Heart left ventricle (tissue), 16 donors: ENCODE measurements around the gene PHF21A. TPM values are rescaled to one million over a fixed set of nuclear protein-coding genes. Genes with fewer than 3 reads are reported as not detected.

ENCODE experiments used
- ATAC-seq, 4 donors: fragments of 200-7000 bp; cut with Tn5 transposase; one replicate each; pipeline ENCODE4 v1.9.1; 2020 to 2022; ENCODE audit warnings: moderate library complexity in 4 of 4, mild to moderate bottlenecking in 3 of 4, moderate number of reproducible peaks in 1 of 4
- DNase-seq, 5 donors: peaks; one replicate each; pipeline ENCODE4 v3.0.0-alpha.2; 2020
- H3K27ac ChIP-seq, 12 donors: fragments of 200-600 bp; sonication (generic) in 4 of 12; one replicate each; pipeline versions ENCODE4 v1.5.0 to v1.8.0; 2016 to 2022; ENCODE audit warnings: mild to moderate bottlenecking in 2 of 12
- H3K27me3 ChIP-seq, 9 donors: fragments of 200-600 bp; sonication (generic) in 2 of 9; one replicate each; pipeline versions ENCODE4 v1.5.1 to v1.8.0; 2016 to 2022; ENCODE audit warnings: mild to moderate bottlenecking in 3 of 9
- H3K36me3 ChIP-seq, 9 donors: fragments of 200-600 bp; sonication (generic) in 2 of 9; one replicate each; pipeline versions ENCODE4 v1.5.0 to v1.8.0; 2018 to 2022; ENCODE audit warnings: mild to moderate bottlenecking in 2 of 9
- H3K4me1 ChIP-seq, 12 donors: fragments of 200-600 bp; sonication (generic) in 4 of 12; one replicate each; pipeline versions ENCODE4 v1.5.0 to v1.8.0; 2016 to 2022; ENCODE audit warnings: mild to moderate bottlenecking in 3 of 12
- H3K4me3 ChIP-seq, 12 donors: fragments of 200-600 bp; sonication (generic) in 4 of 12; one replicate each; pipeline versions ENCODE4 v1.5.0 to v1.8.0; 2017 to 2022; ENCODE audit warnings: mild to moderate bottlenecking in 9 of 12, moderate library complexity in 4 of 12
- H3K9me3 ChIP-seq, 12 donors: fragments of 200-600 bp; sonication (generic) in 4 of 12; one replicate each; pipeline versions ENCODE4 v1.5.0 to v1.8.0; 2016 to 2022; ENCODE audit warnings: mild to moderate bottlenecking in 1 of 12
- CTCF ChIP-seq, 12 donors: fragments of 200-600 bp; sonication (generic) in 4 of 12; IDR thresholded peaks; one replicate each; pipeline versions ENCODE4 v1.5.0 to v1.8.0; 2018 to 2022; ENCODE audit warnings: antibody characterized with exemption in 12 of 12, mild to moderate bottlenecking in 5 of 12
- POLR2A ChIP-seq, 2 donors: fragments of 450-650 bp; IDR thresholded peaks; one replicate each; pipeline ENCODE4 v1.6.1; 2017; ENCODE audit warnings: antibody characterized with exemption in 2 of 2, mild to moderate bottlenecking in 2 of 2, moderate library complexity in 2 of 2
- WGBS, 4 donors: extraction: QIAGEN DNeasy Blood & Tissue Kit in 2 of 4; methylation state at CpG; one replicate each; pipeline versions ENCODE4 v1.1.5 to v1.1.7; 2013 to 2018; 5-methylcytosine and 5-hydroxymethylcytosine counted together
- intact Hi-C, 10 donors: fragments of 100-400 bp; cut with DNase I; formaldehyde crosslinking; loops; one replicate each; pipeline versions ENCODE4 v1.11.1 to v1.14.2; 2022
- polyA plus RNA-seq, 2 donors: library from polyadenylated mRNA; stranded (reverse); fragments of 200-250 nt; gene quantifications; one replicate each; pipeline ENCODE4 v1.2.3, GENCODE V29; 2013
- total RNA-seq, 9 donors: library from RNA; depleted of rRNA in 2 of 9; stranded (reverse); fragments of >200 nt in 2 of 9; fragmentation: NEBNext Ultra II Directional in 3 of 9; extraction: Animal tissue kit (Norgen Biotek cat#: 25700) in 3 of 9; gene quantifications; one replicate each; pipeline versions ENCODE4 v1.1.0 to v1.2.4, GENCODE V29; 2016 to 2023
- donor health status: ischemic (EF 13 %, LVEDD 7.1; RV severe dilation, severe dysfunction).
- donor health status: healthy with polysubstance abuse.
- donor health status: DM: no; HTN: yes; CAD: no.
- donor health status: DM: no; HTN: no; CAD: no.
- donor health status: ischemic (EF 25% LVEDD 6.9; RV normal size, moderate dysfunction).
- donor health status: ischemic (EF 25% LVEDD 5.7; RV mildly dilated, moderate dysfunction).
- donor health status: healthy.
- donor health status: DM: yes; HTN: yes; CAD: no.
- donor health status: ischemic (EF 35%, LVEDD 5.7; RV mildly dilated, moderate dysfunction).
- donor health status: nonischemic (EF 11% LVEDD 7.7; RV severe dilation, severe dysfunction).
- donor health status: DM: yes; HTN: yes; CAD: no.
- donor health status: PGD.
- donor health status: ischemic (EF 29% LVEDD 5.4; RV normal size, mild dysfunction).
- donor health status: nonischemic (EF 23%, LVEDD 6.1; RV moderate dilation, normal function).

PHF21A gene
- total and polyA plus RNA-seq, 11 donors: 16.5 to 45.9 (median 36.1) TPM

- peaks cover 0 to 5% (median 0%) of the 10 kb centered on the region in 9 donors for H3K36me3 ChIP-seq
- ATAC-seq (no peak), DNase-seq (no peak)
- intact Hi-C loops: loop anchor here in 8 of 10 donors (2.0 to 10.0 kb wide), 6 partner anchors 42 to 167 kb away; partner anchors contain the start of gene CRY2 (in 4 of the 8)
- WGBS, 4 donors: 26 to 34% (median 30%) methylated on average over 2 of the region's 2 CpGs
- no peak for TF ChIP-seq CTCF (IDR thresholded peaks at IDR 0.05)
- no peak for TF ChIP-seq POLR2A (IDR thresholded peaks at IDR 0.05)
- no peak overlapping the region for H3K27ac ChIP-seq
- no peak overlapping the region for H3K4me3 ChIP-seq
- H3K27me3 ChIP-seq: no peaks in the 10 kb centered on the region
- H3K4me1 ChIP-seq: peaks cover 0 to 10% (median 0%) of the 10 kb centered on the region in 12 donors
- peaks cover 0 to 4% (median 0%) of the 10 kb centered on the region in 12 donors for H3K9me3 ChIP-seq
These were observed 111.6 kb downstream of the PHF21A start for GRCh38 chr11:46009647-46010046.

GRCh38 chr11:46006418-46007070 lies 114.7 kb downstream of the PHF21A start:
- intact Hi-C loops: loop anchor here in 8 of 10 donors (1.0 to 10.0 kb wide), 9 partner anchors 39 to 164 kb away; partner anchors contain the start of gene CRY2 (in 4 of the 8)
- Histone ChIP-seq H3K9me3 (no peaks in the 10 kb centered on the region), H3K27me3 (no peaks in the 10 kb centered on the region), H3K27ac (no peak overlapping the region), H3K36me3 (peaks cover 0 to 5% (median 0%) of the 10 kb centered on the region in 9 donors), H3K4me3 (no peak overlapping the region), H3K4me1 (peaks cover 0 to 31% (median 10%) of the 10 kb centered on the region in 12 donors)
- peak; percentile 67 to 85 (median 79) for TF ChIP-seq CTCF (IDR thresholded peaks at IDR 0.05)
- TF ChIP-seq POLR2A (IDR thresholded peaks at IDR 0.05): no peak
- WGBS, 4 donors: 37 to 39% (median 38%) methylated on average over 5 of the region's 5 CpGs
- ATAC-seq (peak; percentile 58 to 83 (median 76)), DNase-seq (peak in 1 of 5 donors; percentile 26)

GRCh38 chr11:46003572-46003971 lies 117.7 kb downstream of the PHF21A start:
- 84 to 89% (median 87%) methylated on average over 2 of the region's 2 CpGs for WGBS, 4 donors
- H3K27ac ChIP-seq: no peak overlapping the region
- H3K36me3 ChIP-seq: peaks cover 0 to 5% (median 0%) of the 10 kb centered on the region in 9 donors
- no peak for TF ChIP-seq CTCF (IDR thresholded peaks at IDR 0.05)
- TF ChIP-seq POLR2A (IDR thresholded peaks at IDR 0.05): no peak
- H3K9me3 ChIP-seq: no peaks in the 10 kb centered on the region
- ATAC-seq: peak in 3 of 4 donors; percentile 32 to 48 (median 43)
- no peaks in the 10 kb centered on the region for H3K27me3 ChIP-seq
- no peak for DNase-seq
- no peak overlapping the region for H3K4me3 ChIP-seq
- intact Hi-C loops: loop anchor here in 5 of 10 donors (5.0 to 10.0 kb wide), 3 partner anchors 36 to 159 kb away; partner anchors contain the start of gene CRY2 (in 3 of the 5)
- peaks cover 0 to 29% (median 12%) of the 10 kb centered on the region in 12 donors for H3K4me1 ChIP-seq

- ATAC-seq (no peak), DNase-seq (no peak)
- intact Hi-C loops: loop anchor here in 5 of 10 donors (5.0 to 10.0 kb wide), 3 partner anchors 35 to 157 kb away; partner anchors contain the start of gene CRY2 (in 3 of the 5)
- peaks cover 0 to 36% (median 14%) of the 10 kb centered on the region in 12 donors for H3K4me1 ChIP-seq
- TF ChIP-seq POLR2A (IDR thresholded peaks at IDR 0.05): no peak
- TF ChIP-seq CTCF (IDR thresholded peaks at IDR 0.05): no peak
- H3K36me3 ChIP-seq: no peaks in the 10 kb centered on the region
- no peaks in the 10 kb centered on the region for H3K27me3 ChIP-seq
- H3K27ac ChIP-seq: no peak overlapping the region
- H3K4me3 ChIP-seq: no peak overlapping the region
- no peaks in the 10 kb centered on the region for H3K9me3 ChIP-seq
These were observed 119.1 kb downstream of the PHF21A start for GRCh38 chr11:46002189-46002588.
